Colonic mucosa (tissue), 4 donors: Measurements from ENCODE around the gene USP12. TPM values are rescaled to one million over a fixed set of nuclear protein-coding genes. Genes with fewer than 3 reads are reported as not detected.

Experiments used
- DNase-seq: peaks from one replicate; pipeline ENCODE4 v3.0.0-alpha.2; 2020
- H3K27ac ChIP-seq: fragments of 200-600 bp; one replicate; pipeline ENCODE4 v1.8.0; 2021
- H3K27me3 ChIP-seq: fragments of 200-600 bp; one replicate; pipeline ENCODE4 v1.8.0; 2021
- H3K36me3 ChIP-seq: fragments of 200-600 bp; one replicate; pipeline ENCODE4 v1.8.0; 2021
- H3K4me1 ChIP-seq: fragments of 200-600 bp; one replicate; pipeline ENCODE4 v1.8.0; 2021; ENCODE audit warnings: mild to moderate bottlenecking
- H3K4me3 ChIP-seq: fragments of 200-600 bp; one replicate; pipeline ENCODE4 v1.8.0; 2021
- H3K9ac ChIP-seq, 2 donors: one replicate each; pipeline ENCODE4 v1.7.0; 2013; ENCODE audit warnings: control low read depth in 2 of 2, low read depth in 2 of 2, low read length in 2 of 2
- H3K9me3 ChIP-seq: fragments of 200-600 bp; one replicate; pipeline ENCODE4 v1.8.0; 2021
- CTCF ChIP-seq: fragments of 200-600 bp; IDR thresholded peaks from one replicate; pipeline ENCODE4 v1.8.0; 2022; ENCODE audit warnings: antibody characterized with exemption, mild to moderate bottlenecking
- intact Hi-C: fragments of 100-400 bp; cut with DNase I; formaldehyde crosslinking; loops from one replicate; pipeline ENCODE4 v1.14.1; 2022
- total RNA-seq, 2 donors: library from RNA; stranded (reverse); fragmentation: NEBNext Ultra II Directional in 1 of 2; extraction: Animal tissue kit (Norgen Biotek cat#: 25700) in 1 of 2; gene quantifications; one replicate each; pipeline ENCODE4 v1.2.1, GENCODE V29; 2021
- donor health status: healthy.
- donor health status: DM: no; HTN: no; CAD: no.
- donor health status: DM: no; HTN: no; CAD: no.

Gene USP12
- total RNA-seq, 2 donors from 2014 or later = 28.0 to 48.0 TPM

- no peak overlapping the region for H3K9ac ChIP-seq
- no peak for TF ChIP-seq CTCF
- H3K4me1 ChIP-seq = no peaks in the 10 kb centered on the region
- intact Hi-C loops = no loop called here
- no peaks in the 10 kb centered on the region for H3K36me3 ChIP-seq
- no peaks in the 10 kb centered on the region for H3K27me3 ChIP-seq
- H3K27ac ChIP-seq = no peak overlapping the region
- DNase-seq = no peak
- H3K9me3 ChIP-seq = no peaks in the 10 kb centered on the region
- no peak overlapping the region for H3K4me3 ChIP-seq
Observed at GRCh38 chr13:27137759-27138158, 33.9 kb downstream of the USP12 start.

GRCh38 chr13:27135023-27135422, 36.6 kb downstream of the USP12 start:
- Histone ChIP-seq H3K4me1 (peaks cover 10% of the 10 kb centered on the region), H3K27ac (no peak overlapping the region), H3K36me3 (no peaks in the 10 kb centered on the region), H3K4me3 (no peak overlapping the region), H3K9me3 (no peaks in the 10 kb centered on the region), H3K9ac (no peak overlapping the region), H3K27me3 (no peaks in the 10 kb centered on the region)
- DNase-seq = no peak
- TF ChIP-seq CTCF = no peak
- intact Hi-C loops = no loop called here

GRCh38 chr13:27133889-27134288, 37.7 kb downstream of the USP12 start:
- Histone ChIP-seq H3K9me3 (no peaks in the 10 kb centered on the region), H3K27ac (no peak overlapping the region), H3K36me3 (no peaks in the 10 kb centered on the region), H3K27me3 (no peaks in the 10 kb centered on the region), H3K4me1 (peaks cover 10% of the 10 kb centered on the region), H3K4me3 (no peak overlapping the region), H3K9ac (no peak overlapping the region)
- intact Hi-C loops = no loop called here
- TF ChIP-seq CTCF = no peak
- no peak for DNase-seq

- intact Hi-C loops = no loop called here
- DNase-seq = no peak
- peaks cover 10% of the 10 kb centered on the region for H3K4me1 ChIP-seq
Observed at GRCh38 chr13:27132538-27132937, 39.1 kb downstream of the USP12 start.

GRCh38 chr13:27131906-27132305, 39.7 kb downstream of the USP12 start:
- no peak for DNase-seq
- intact Hi-C loops = no loop called here
- Histone ChIP-seq H3K36me3 (no peaks in the 10 kb centered on the region), H3K27me3 (no peaks in the 10 kb centered on the region), H3K9me3 (no peaks in the 10 kb centered on the region), H3K9ac (no peak overlapping the region), H3K27ac (peak overlapping the region; percentile 38), H3K4me3 (no peak overlapping the region), H3K4me1 (peaks cover 10% of the 10 kb centered on the region)
- TF ChIP-seq CTCF = no peak

More at GRCh38 chr13:27132538-27132937, 39.1 kb downstream of the USP12 start:
- Histone ChIP-seq H3K27ac (no peak overlapping the region), H3K4me3 (no peak overlapping the region), H3K9me3 (no peaks in the 10 kb centered on the region), H3K36me3 (no peaks in the 10 kb centered on the region), H3K27me3 (no peaks in the 10 kb centered on the region), H3K9ac (no peak overlapping the region)
- TF ChIP-seq CTCF = no peak
